Stimulated activated CD4-positive, alpha-beta T cell treated with anti-CD3 and anti-CD28 coated beads, Interleukin-1b, Interleukin-23, amount 100 ng/mL, for 1 hour (primary cell): Measurements from ENCODE around the gene ARHGEF4.

ENCODE experiments used
- DNase-seq, 2 donors: peaks; one replicate each; pipeline ENCODE4 v3.0.0-alpha.2; 2020; ENCODE audit warnings: low read depth in 2 of 2

The ARHGEF4 gene, protein sequence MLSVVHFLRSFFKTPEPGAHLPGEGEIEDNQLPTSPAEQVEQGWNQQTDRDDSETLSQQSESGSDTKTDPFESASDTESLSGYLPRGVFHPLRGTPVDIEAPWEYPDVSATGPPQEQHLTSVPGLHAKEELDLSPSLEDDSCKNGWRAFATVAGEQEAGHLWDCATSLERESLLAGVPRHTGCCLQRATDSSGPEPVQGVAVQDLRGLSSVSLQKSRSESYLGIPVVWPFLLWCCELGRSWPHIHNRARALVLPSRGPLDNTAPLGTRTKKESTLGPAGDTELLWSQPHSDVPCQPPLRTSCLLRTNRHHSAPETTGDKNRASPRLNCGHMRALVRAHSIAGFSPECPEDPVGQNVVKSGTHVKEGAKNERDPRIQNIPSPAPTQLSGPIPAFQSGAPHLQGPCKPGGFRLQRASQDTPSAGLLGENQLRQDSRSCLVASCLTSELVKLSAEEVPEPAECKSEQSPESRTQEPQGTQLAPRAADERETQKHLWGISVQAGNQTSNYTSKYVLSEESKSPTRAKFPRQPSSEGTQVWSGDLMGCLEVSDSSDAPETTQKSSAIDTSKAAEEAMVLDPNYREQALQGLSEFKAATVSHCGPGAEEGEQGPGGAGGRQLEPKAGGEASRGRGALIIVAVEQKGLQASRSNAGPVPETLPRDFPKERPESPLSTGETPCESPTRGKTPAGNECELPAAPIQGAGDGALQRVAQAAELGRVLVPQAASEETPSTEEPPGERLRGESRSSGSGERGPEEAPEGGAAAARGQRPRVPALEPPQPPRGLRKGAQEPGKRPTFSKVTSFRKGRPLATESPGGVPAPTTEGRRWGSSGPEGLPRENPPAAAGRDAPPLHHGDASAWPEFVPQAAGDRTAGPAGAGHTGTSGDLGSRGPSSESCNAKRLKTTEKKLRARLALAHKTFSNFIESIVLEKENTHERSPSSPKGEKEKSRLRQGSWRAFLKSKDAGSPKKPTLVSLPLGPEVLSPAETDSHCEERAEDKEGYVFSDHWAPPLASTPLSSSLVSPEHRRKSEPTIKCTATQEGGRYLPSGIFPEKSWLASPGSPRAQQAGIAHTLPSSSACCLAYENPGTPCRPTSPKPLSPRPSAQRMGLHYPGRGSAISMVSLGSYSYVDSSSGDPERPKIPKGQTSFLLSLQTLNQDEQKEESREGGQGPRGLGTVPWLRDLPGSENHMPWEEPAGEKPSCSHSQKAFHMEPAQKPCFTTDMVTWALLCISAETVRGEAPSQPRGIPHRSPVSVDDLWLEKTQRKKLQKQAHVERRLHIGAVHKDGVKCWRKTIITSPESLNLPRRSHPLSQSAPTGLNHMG (N-terminal part only)

DNA sequence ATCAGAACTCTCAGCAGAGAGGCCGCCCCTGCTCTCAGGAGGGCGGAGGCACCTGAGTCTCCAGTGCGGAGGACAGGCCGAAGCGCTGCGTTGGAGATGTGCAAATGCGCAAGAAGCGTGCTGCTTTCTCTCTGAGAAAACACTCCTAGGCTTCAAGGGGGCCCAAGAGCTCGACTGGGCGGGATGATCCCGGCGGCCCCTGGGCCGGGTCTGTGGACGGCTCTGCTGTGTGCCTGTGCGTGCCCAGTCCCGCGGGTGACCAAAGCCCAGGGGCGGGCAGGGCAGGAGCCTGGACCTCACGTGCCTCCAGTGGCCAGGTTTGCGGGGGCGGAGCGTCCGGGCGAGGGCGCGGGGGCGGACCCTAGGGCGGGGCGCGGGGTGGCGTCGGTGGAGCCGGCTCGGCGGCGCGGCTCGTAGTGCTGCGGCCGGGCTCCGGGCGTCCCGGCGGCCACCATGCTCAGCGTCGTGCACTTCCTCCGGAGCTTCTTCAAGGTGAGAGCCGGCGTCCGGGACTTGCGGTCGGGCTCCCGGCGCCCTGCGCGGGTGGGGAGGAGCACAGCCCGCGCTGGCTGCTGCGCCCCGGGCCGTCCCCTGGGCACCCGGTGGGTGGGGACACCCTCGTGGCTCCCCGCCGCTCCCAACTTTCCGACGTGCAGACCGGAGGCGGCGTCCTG, at the start of gene ARHGEF4:
Gene ARHGEF4 (plus strand): TSS at position 414 of the 674 bp plus-strand sequence. CDS start 40 bp downstream, at position 454.
- DNase-seq = no peak

DNA sequence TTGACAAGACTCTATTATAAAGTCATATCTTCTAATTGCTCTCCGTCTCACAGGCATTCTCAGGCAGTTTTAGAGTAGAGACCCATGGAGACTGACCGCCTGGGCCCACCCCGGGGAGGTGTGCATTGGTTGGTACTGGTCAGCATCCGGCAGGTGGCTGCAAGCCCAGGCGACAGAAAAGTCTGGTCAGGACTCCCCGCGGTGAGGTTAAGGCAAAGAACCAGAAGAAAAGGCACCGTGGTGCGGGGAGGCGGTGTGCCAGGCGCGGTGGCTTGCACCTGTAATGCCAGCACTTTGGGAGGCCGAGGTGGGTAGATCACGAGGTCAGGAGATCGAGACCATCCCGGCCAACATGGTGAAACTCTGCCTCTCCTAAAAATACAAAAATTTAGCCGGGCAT, 48.9 kb upstream of the ARHGEF4 start:
- DNase-seq = no peak

DNA sequence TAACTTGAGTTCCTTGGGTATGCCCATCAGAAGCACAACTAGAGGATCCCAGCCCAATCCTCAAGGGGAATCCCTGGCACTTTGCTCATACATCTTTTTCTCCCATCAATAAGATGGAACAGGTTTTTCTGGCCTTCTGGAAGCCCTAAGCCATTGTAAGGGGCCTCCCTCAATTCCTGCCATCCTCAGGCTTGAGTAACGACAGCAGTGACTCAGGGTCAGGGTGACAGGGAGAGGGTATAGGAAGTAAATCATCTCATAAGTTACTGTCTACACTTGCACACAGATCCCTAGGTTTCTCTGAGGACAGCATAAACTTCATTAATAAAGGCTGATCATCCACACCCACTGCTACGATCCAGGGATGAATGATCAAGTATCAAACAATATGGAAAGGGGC, 46.4 kb upstream of the ARHGEF4 start:
- DNase-seq = no peak

DNA sequence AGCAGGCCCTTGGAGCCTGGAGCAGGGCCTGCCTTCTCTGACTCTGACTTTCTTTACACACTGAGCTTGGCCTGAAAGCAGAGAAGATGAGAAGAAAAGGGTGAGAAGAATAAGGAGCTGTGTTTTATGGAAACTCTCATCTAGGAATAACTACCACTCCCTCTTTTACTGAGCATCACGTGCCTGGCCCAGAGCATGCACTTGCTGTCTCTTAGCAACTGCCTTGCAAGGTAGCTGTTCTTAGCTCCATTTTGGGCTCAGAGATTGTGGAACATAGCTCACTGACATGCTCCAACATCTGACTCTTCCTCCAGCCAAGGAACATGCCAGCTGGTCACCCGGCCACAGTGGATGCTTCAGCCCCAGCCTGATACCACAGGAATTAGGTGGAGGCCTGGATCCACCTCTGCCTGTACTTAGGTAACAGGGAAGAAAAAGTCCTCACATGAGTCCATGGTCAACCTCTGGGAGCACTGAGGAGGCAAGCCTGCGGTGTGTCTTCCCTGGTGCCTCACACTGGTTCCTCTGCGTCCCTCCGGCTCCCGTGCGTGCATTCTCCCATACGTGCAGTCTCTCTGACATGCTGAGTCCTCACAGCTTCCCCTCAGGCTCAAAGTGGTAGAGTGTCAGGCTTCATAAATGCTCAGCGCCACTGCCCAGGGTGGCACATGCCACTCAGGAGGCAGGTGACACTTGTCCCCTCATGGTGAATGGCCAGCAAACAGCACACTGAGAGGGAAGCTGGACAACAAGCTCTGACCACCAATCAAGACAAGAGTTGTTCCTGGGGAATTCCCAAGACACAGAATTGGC, 45.7 kb upstream of the ARHGEF4 start:
- no peak for DNase-seq

DNA sequence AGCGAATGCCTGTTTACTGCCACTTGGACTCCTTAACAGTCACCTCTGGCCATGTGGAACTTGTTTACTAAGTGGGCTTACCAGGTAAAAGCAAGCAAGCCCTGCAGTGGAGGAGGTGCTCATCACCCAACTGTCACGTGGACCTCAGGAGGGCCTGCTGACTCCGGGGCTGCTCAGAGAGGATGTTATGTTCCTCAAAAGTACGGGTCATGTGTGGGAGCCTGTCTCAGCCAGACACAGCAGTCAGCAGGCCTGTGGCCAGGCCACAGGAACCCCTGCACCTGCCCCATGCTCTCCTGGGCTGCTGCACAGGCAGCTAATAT, 45.1 kb upstream of the ARHGEF4 start:
- DNase-seq = no peak

DNA sequence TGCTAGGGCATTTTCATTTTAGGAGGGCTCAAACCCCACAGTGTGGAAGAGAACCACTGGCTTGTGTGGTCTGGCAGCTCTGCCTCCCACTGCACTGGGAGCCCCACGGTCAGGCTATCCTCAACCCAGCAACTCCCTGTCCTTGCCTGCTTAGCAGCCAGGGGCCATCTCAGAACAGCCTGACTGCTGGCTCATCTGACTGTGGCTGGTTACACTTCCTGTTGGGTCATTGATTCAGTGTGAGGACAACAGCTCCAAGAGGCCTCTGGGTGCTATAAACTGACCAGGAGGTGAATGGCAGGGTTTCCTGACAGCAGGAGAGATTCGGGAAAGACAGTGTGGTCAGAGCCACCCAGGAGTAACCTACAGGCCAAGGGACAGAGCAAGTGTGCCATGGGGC, 41.3 kb upstream of the ARHGEF4 start:
- DNase-seq = no peak

DNA sequence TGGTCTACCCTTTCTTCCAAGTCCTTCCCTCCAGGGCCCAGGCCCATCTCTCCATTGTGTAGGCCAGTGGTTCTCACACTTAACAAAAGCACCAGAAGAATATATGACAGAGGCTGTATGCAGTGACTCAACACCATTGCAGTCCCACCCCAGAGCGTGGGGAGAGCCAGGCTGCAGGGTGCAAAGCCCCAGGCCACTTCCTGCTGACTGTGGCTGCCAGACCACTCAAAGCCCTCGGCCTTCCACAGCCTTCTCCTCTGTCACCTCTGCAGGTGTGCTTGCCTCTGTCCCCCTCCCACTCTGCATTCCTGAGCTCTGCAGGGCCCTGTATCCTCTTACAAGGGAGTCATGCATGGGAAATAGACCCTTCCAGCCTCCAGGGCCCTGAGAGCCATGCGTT, 40.4 kb upstream of the ARHGEF4 start:
- DNase-seq = no peak

DNA sequence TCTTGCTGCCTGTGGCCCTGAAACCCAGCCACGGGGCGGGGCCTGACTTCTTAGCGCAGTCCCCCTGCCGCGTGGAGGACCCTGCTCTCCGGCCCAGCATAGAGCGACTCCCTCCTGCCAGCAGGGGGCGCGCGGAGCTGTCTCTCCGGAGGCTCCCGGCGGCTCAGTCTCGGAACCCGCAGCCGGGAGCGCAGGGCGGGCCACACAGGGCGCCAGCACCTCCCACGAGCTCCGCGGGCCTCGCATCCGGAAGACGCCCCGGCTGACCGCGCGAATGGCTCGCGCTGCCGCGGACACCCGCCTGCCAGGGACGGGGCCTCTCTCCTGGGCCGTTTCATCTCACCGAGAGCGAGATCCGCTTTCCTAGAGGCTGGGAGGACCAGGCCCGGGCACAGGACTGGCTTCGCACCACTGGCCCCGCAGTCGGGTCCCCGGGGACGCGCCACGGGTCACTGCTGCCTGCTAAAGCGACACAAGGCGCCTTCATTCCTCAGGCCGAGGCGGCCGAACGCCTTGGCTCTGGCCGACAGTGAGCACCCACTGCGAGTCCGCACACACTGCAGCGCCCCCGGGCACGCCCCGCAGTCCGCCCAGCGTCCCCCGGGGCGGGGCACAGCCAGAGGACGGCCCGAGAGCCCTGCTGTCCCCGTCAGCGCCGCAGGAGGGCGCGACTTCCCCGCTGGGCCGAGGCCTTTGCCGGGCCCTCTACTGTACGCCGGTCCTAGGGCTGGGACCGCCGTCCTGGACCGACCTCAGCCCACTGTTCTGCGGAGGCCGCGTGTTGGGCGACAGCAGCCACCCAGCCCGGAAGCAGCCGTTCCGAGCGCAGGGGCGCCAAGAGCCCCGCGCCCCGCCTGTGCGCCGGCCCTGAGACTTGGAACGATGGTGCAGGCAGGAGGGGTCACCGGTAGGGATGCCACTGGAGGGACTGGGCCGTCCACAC, 39.0 kb upstream of the ARHGEF4 start:
- DNase-seq = peak; percentile 88 to 92

DNA sequence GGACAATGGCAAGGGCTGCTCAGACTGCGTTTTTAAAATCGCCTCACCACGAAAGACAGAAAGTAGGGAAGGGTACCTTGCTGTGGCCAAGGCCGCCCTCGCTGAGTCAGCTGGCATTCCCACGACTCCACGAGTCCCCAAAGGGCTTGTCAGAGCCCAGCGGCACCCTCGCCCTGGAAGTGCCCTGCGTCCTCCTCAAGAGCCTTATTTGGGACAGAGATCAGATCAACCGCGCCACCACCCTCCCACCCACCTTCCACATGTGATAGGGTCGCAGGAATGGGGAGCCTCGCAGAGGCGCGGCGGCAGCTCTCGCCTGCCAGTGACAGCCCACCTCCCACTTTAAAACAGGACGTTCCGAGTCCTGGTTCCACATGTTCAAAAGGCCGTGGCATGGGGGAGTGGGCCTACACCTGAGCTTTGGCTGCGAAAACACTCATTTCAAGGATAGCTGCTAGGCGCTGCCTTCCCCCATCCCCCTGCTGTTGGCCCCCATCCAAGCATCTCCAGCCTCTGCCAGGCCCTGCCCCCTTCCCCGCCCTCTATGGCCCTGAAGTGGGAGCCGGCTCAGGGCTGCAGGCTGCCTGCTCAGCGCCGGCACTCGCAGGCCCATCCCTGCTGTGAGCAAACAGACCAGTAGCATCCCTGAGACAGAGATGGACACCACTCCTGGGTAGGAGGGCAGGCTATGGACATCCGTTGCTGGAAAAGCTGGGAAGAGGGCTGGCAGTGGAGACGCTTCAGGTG, 38.1 kb upstream of the ARHGEF4 start:
- no peak for DNase-seq

DNA sequence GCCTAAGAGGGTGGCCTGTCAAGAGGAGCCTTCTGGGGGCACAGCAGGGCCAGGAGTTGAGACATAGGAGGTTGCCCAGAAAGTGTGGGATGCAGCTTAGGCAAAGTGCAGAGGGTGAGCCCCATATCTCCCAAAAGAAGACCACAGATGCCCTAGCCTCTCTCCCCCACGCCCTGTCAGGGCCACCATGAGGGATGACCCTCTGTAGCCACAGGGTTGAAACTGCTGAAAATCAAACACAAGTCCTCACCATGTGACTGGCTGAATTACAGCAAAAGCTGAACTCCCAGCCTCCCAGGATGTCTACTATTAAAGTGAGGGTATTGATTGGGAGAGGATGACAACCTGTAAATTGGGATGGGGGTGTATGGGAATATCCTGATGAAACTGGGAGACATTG, 37.4 kb upstream of the ARHGEF4 start:
- DNase-seq = no peak

DNA sequence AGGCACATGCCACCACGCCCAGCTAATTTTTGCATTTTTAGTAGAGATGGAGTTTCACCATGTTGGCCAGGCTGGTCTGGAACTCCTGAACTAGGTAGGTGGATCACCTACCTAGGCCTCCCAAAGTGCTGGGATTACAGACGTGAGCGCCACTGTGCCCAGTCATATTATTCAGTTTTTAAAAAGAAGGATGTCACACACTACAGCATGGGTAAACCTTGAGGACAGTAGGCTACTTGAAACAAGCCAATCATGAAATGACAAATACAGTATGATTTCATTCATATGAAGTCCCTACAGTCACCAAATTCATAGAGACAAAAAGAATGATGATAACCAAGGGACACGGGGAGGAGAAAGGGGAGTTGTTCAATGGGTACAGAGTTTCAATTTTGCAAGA, 31.1 kb upstream of the ARHGEF4 start:
- no peak for DNase-seq

DNA sequence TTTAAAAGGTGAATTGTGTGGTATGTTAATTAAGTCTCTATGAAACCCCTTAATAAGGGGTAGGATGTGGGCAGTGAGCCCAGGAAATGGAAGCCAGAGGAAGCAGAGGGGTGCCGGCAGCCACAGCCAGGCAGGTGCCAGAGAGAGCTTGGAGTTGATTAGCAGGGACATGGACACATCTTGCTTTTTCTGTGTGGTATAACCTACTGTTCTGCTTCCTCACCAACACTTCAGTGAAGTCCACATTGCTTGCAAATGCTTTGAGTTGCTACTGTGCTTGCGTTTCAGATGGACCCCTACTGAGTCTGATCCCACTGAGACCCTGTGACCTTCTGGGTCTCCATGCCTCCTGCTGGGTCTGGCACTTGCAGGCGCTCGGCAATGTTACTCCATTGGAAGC, 30.3 kb upstream of the ARHGEF4 start:
- no peak for DNase-seq

DNA sequence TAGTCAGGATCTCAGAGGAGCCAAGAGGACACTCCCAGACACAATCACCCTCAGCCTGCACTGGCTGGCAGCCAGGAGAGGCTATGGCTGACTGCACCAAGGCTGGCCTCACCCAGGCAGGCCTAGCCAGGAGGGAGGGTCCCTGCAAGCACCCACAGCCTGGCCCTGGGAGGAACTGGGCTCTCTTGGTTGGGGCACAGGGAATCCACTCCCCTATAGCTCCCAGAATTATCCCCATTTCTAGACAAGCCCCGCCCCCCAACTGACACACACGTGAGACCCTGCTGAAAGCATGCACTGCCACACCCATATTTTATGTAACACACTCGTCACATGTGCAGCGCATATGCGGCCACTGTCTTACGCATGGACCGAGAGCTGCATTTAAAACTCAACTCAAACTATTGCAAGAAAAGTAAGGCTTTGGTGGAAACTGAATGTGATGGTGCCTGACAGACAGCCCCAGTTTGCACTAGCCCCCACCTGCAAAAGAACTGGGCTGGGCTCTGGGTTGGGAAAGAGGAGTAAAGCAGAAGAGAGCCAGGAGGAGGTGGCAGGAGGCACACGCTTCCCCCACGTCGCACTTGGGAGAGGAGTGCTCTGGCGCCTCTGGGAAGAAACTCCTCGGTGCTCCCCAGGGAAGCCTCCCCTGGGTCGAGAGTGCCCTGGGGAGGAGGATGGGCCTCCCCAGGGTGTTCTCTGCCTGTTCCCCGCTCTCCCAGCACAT, 28.9 kb upstream of the ARHGEF4 start:
- no peak for DNase-seq

DNA sequence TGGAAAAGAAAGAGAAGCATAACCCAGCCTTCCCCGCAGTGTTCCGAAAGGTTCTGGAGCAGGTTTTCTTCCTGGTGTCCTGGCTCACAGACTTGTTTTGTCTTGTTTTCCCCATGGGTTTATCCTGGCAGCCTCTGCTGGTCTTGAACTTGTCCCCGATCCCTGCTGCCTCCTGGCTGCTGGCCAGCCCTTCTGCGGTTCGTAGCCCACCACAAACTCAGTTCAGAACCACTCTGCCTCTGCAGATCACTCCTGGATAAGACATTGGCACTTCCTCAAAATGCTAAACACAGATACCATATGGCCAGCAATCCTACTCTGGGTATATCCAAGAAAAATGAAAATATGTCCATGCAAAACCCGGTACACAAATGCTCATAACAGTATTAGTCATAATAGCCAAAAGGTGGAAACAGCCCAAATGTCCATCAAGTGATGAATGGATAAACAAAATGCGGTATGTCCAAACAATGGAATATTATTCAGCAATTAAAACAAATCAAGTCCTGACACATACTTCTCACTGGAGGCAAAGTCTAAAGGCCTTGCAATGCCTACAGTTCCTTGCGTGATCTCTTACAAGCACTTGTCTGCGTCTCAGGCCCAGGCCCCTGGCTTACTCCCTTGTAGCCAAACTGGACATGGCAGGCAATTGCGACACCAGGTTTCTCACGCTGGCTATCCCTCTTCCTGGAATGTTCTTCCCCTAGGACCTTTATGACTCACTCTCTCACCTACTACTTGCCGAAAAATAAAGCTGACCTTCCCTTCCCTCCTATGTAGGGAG, 28.0 kb upstream of the ARHGEF4 start:
- no peak for DNase-seq

DNA sequence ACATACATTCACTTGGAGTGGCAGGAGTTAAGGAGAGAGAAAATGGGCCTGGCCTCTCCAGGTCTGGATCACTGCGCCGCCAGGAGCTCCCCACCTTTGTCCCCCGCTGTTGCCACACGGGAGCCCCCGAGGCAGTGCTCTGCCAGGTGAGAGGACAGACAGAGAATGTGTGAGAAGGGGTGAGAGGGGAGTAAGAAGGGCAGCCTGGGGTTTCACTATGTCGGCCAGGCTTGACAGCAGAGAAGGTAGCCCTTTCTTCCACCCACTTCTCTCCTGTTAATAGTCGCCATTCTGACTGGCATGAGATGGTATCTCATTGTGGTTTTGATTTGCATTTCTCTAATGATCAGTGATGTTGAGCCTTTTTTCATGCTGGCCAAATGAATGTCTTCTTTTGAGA, 26.2 kb upstream of the ARHGEF4 start:
- no peak for DNase-seq

DNA sequence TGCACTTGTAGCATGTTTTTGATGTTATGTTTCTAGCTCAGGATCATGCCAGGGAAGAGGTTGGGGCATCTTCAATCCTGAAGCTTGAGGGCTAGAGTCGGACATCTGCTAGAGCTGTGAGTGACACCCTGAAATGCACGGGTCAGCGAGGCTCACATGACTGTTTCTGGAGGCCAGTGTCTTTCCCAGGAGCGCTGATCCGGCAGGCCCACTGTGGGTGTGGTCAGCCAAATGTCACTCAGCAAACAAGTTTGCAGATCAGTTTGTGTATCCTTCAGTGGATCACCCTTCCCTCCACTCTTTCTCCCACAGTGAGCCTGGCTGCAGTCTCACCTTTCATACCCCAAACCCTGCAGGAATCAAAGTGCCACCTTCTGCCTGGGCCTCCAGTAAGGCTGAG, 23.0 kb upstream of the ARHGEF4 start:
- DNase-seq = no peak

DNA sequence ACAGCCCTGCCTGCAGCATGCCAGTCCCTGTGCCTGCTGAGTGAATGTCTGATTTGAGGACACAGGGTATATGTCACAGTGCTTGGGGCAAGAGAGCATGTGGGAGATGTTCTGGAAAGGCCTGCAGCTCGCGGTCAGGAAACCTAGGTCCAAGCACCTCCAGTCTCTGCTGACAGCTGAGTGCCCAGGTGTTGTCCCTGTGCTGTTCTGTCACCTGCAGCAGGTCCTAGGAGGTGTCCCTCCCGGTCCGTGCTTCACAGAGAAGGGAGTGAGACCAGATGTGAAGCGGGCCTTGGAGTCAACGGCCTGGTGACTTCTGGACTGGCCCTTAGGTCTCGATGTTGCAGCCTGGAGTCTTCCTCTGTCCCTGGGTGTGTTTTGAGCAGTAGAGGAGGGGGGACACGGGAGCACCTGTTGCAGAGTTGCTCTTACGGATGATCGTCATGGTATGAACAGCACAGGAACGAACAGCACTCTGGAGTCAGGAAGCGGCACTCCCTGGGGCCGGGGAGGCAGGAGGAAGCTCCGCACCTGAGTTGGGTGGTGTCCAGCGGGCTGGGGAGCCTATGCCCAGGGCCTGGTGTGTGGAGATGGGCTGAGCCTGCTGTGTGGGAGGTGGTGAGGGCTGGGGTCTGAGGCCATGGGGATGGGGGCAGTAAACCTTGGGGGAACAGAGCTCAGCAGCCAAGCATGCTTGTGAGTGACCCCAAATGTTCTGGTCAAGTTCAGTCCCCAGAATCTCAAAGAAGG, 21.6 kb upstream of the ARHGEF4 start:
- no peak for DNase-seq
